GM21737 (cell line): ENCODE measurements around the gene RAB34.

ENCODE experiments used
- ATAC-seq: cut with Tn5 transposase; IDR thresholded peaks from one replicate; pipeline ENCODE4 v1.9.1; 2021; ENCODE audit warnings: mild to moderate bottlenecking, moderate library complexity; ENCODE audit not compliant: unreplicated experiment

Gene RAB34

GRCh38 chr17:28688481-28688880 is 29.2 kb downstream of the RAB34 start:
- no peak for ATAC-seq

GRCh38 chr17:28686296-28686695 is 31.4 kb downstream of the RAB34 start:
- ATAC-seq, result no peak

GRCh38 chr17:28685366-28685765 is 32.3 kb downstream of the RAB34 start:
- no peak for ATAC-seq

GRCh38 chr17:28684963-28685362 is 32.7 kb downstream of the RAB34 start:
- no peak for ATAC-seq

GRCh38 chr17:28682655-28683054 is 35.0 kb downstream of the RAB34 start:
- ATAC-seq, result no peak

GRCh38 chr17:28675980-28676379 is 41.7 kb downstream of the RAB34 start:
- ATAC-seq, result no peak

- no peak for ATAC-seq
These were observed 42.2 kb downstream of the RAB34 start for GRCh38 chr17:28675490-28675889.

- ATAC-seq, result no peak
These were observed 47.8 kb downstream of the RAB34 start for GRCh38 chr17:28669918-28670317.

GRCh38 chr17:28667870-28668269 is 49.8 kb downstream of the RAB34 start:
- ATAC-seq, result no peak

DNA sequence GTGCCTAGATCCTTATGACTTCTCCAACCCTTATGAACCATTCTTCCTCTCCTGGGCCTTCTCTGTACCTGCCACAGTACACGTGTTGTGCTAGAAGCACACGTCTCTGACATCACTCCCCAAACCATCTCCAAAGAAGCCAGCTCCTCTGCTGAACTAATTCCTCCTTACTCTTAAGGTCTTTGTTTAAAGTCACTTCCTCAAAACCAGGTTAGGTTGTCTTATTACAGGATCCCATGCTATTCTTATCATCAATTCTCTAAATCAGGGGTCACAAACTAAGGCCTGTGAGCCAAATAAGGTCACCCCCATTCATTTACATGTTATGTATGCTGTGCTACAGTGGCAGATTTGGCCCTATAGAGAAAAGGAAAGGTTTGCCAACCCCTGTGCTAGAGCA is 51.7 kb downstream of the RAB34 start:
- ATAC-seq, result no peak
